Measurements from ENCODE around the gene TFF2.

GRCh38 chr21:42369821-42370220 is 19.0 kb upstream of the TFF2 start:
- no peak for TF ChIP-seq CTCF (IDR thresholded peaks at IDR 0.05)
- no peak for TF ChIP-seq POLR2A (IDR thresholded peaks at IDR 0.05)
- TF ChIP-seq EP300 (IDR thresholded peaks at IDR 0.05; ENCODE audit: low read depth): no peak

Measured in transverse colon (tissue), 3 donors.